HUDEP-2 (cell line): ENCODE measurements around the gene SBF2.
"Not testable (repeated sequence)": the region's sequence is repeated elsewhere in the genome, so short reads cannot be mapped to it uniquely, and the experiment has no call there.

Source experiments
- DNase-seq, 76 experiments: peaks; one replicate each; lab custom pipeline; 2025; ENCODE audit not compliant: unreplicated experiment in 76 of 76; lab: John Stamatoyannopoulos, UW

The SBF2 gene

DNA sequence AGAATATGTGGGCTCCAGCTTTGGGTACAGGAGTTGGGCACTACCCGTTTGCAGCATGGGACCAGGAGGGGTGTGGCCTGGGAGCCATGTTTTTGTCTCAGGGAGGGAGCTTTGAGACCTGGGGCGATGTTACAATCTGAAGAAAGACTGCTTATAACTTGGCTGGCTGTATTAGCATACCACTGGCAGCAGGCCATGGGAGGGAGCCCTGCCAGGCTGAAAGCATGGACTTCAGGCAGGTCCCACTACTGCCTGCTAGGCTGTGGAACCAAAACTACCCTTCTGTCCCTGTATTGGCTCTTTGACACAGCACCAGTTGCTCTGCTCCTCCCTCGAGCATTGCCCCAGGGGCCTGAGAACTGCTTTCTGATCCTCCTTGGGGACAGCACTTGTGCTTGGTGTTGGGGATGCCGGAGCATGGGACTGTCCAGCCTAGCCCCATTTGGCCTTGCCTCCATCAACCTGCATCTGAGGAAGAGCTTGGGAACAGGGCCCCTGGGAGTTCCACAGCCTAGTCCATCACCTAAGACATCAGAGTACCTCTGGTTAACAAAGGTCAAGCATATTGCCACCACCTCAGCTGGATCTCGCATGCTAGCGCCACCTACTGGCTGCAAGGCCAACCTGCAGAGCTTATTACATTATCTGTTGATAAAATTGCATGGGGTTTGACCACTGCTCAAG, 217.4 kb downstream of the SBF2 start:
- peak in 42 of 76 experiments; percentile 0 to 55 (median 20) for DNase-seq

DNA sequence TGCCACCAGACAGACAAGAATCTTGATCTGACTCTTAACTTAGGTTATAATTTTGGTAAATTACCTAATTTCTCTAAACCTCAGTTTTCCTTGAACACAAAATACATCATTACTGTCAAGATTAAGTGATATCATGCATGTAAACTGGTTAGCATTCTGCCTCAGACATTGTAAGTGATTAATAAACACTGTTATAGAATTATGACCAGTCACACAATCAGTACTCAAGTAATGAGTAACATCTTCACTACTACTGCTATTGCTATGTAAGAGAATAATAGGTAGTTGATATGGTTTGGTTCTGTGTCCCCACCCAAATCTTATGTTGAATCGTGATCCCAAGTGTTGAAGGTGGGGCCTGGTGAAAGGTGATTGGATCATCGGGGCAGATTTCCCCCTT, 218.9 kb downstream of the SBF2 start:
- DNase-seq = no peak

DNA sequence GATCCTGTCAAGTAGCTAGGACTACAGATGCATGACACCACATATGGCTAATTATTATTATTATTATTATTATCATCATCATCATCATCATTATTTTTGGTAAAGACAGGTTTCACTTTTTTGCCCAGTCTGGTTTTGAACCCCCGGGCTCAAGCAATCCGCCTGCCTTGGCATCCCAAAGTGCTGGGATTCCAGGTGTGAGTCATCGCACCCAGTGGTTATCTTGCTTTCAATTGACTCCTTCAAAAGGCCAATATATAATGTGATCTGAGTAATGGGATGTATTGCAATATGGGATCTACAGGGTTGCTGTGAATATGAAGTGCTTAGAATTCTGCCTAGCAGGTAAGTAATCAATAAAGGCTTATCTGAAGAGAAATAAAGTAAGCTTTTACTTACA, 221.2 kb downstream of the SBF2 start:
- DNase-seq = no peak

GRCh38 chr11:10072142-10072541, 221.9 kb downstream of the SBF2 start:
- no peak for DNase-seq

DNA sequence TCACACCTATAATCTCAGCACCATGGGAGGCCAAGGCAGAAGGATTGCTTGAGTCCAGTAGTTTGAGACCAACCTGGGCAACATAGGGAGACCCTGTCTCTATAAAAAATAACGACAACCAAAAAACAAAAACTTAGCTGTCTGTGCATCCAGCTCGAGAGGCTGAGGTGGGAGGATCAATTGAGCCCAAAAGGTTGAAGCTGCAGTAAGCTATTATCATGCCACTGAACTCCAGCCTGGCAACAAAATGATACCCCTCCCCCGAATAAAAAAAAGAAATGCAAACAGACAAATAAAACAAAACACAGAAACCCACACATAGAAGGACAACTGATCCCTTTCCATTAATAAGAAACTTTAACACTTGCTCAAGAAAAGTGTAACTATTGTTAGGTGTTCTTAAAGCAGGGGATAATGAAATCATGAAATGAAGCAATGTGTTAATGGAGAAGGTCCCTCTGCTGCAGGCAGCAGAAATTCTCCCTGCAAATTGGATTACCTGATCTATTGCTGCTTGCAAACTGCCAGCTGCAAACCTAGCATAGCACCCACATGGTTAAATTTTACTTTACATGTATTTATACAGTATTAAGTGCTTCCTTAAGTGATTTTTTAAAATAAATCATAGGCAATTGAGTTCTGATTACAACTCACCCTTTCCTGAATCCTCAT, 226.3 kb downstream of the SBF2 start:
- no peak for DNase-seq

DNA sequence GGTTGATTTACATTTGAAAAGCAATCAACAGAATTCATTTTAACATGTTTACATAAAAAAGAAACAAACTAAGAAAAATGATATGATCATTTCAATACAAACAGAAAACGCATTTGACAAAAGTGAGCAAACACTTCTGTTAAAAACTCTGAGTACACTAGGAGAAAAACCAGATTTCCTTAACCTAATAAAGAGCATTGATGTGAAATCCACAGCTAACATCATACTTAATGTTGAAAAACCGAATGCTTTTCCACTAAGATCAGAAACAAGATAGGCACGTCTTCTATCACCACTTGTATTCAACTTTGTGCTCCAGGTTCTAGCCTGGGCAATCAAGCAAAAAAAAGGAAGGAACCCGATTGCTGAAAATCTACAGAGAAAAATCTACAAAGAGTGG, 227.6 kb downstream of the SBF2 start:
- DNase-seq = no peak

DNA sequence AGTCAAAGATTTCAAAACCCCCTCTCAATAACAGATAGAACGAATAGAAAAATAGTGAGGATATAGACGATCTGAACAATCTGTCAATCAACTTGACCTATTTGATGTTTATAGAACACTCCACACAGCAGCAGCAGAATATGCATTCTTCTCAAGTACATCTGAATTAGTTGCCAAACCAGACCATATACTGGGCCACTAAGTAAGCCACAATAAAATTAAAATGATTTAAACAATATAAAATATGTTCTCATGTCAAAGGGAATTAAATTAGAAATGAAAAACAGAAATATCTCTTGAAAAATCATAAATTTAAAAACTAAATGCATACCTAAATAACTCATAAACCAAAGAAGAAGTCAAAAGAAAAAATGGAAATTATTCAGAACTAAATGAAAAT, 229.2 kb downstream of the SBF2 start:
- DNase-seq = no peak

DNA sequence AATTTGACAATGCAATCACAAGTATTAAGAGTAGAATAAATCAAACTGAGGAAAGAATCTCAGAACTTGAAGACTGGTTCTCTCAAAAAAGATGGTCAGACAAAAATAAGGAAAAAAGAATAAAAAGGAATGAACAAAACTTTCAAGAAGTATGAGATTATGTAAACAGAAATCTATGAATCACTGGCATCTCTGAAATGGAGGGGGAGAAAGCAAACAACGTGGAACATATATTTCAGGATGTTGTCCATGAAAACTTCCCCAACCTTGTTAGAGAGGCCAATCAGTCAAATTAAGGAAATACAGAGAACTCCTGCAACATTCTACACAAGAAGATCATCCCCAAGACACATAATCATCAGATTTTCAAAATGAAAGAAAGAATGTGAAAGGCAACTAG, 235.7 kb downstream of the SBF2 start:
- DNase-seq = no peak

GRCh38 chr11:10051868-10052586, 242.0 kb downstream of the SBF2 start:
- DNase-seq = no peak

- no peak for DNase-seq
Observed at GRCh38 chr11:10050561-10050960, 243.5 kb downstream of the SBF2 start.

- DNase-seq = no peak
Observed at GRCh38 chr11:10049756-10050155, 244.3 kb downstream of the SBF2 start.

DNA sequence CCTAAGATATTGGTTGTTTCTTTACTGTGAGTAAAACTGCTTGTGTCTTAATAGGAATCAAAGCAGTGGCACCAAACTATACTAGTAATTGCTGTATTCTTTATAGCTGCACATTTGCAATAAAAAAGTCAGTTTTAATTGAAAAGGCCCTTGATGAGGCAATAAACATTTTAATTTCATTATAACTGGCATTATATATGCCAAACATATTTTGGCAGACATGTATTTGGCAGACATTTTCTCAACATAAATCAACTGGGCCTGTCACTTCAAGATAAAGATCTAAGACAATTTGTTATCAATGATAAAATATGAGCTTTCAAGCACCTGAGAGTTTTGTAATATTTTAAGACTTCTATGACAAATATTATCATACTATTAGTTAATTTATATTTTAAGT, 245.7 kb downstream of the SBF2 start:
- no peak for DNase-seq

GRCh38 chr11:10044618-10045017, 249.4 kb downstream of the SBF2 start:
- no peak for DNase-seq

DNA sequence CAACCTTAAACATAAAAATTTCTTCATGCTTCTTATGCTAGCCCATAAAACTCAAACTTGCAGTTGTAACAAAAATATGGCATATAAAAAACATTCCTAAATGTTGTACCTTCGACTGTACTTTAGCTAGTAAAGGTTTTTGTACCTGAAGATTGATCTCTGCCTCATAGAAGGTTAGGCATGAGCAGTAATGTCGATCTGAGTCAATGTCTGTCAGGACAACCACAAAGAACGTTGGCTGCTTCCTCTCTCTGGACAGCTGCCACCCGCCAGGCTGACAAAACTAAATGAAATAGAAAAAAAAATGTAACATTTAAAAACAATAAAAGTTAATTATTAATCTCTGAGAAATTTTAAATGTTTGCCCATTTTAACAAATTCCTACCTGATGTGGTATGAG, 251.3 kb downstream of the SBF2 start:
- no peak for DNase-seq

- no peak for DNase-seq
Observed at GRCh38 chr11:10041748-10042446, 252.1 kb downstream of the SBF2 start.

- no peak for DNase-seq
Observed at GRCh38 chr11:10041332-10041731, 252.7 kb downstream of the SBF2 start.

DNA sequence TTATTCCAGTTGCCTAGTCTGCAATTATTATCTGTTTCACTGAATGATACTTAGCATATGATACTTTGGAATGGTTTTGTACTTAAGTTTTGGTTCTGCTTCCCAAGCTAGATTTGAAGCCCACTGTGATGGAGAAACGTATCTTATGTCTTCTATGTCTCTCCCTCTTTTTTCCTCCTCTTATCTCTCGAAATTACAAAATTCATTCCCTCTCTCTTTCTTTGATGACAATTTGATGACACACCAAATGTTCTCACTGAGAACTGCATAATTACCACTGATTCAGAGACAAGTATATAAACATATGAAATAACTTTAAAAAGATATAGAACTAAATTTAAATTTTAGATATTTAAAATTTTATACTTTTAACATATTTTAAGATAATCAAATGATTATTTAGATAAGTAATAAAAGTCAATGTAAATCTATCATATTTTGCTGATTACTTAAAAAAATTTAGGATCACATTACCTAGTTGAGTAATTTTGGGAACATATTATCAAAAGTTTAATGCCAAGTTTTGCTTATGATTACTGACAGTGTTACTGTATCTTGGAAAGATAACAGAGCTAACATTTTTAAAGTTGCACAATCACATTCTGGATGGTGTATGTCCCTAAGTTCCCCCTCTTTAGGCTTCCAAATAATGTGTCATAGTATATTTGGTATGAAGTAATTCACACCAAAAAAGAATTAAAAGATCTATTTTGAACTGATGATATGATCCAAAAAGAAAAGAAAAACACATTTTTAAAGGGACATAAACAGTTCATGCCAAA, 255.3 kb downstream of the SBF2 start:
- DNase-seq = no peak

- DNase-seq = not testable (repeated sequence)
Observed at GRCh38 chr11:10035932-10036331, 258.1 kb downstream of the SBF2 start.

DNA sequence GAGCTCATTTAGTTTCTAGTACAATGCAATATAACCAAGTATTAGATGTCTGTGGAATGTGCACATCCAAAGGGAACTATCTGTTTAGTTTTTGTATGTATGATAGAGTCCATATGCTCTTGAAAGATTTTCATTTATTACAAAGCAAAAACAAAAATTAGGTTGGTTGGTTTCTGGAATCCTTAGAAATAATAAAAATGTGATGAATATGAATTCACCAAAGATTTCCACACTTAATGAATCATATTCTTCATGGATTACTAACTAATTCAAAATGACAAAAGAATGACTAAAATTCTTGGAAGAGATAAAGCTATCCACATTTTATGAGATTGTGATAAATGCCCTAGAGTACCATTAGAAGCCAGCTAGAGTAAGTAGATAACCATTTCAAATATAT, 261.1 kb downstream of the SBF2 start:
- no peak for DNase-seq

DNA sequence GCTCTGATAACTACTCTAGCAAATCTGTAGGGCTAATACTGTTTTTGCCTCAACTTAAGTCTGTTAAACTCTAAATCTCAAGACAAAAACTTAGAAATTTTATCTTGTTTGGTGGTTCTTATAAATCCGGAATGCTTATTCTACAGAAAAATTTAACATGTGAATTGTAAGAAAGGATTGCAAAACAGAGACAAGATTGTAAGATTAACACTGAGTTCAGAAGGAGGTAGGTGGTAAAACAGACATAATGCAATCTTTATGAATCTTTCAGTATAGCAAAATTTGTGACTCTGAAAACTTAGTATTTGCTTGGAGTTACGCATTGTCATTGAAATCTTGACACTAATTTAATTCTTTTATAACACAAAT, 263.9 kb downstream of the SBF2 start:
- DNase-seq = no peak
